ENCODE results near the gene XRCC4. TPM values are rescaled to one million over a fixed set of nuclear protein-coding genes. Genes with fewer than 3 reads are reported as not detected.

Gene XRCC4
- polyA plus RNA-seq, 1 of the 3 experiments (the other 2 are of a cell fraction) = 1.8 TPM

DNA sequence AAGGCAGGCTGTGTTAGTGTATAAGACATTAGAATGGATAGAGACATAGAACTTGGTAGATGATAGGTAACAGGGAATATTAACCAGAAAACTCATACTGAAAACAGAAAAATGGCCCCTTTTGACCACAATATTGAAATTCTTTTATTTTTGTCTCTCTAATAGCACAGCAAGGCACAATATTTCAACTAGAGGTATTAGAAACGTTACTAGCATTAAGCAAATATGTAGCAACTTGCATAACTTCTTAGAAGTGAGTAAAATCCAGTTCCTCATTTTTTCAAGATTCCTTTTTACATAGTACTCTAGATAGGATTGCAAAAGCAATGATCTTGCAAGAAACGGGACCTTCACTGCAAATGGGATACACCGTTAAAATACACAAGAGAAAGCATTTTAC lies 291.5 kb downstream of the XRCC4 start (continued):
- TF ChIP-seq, protein P1, sequence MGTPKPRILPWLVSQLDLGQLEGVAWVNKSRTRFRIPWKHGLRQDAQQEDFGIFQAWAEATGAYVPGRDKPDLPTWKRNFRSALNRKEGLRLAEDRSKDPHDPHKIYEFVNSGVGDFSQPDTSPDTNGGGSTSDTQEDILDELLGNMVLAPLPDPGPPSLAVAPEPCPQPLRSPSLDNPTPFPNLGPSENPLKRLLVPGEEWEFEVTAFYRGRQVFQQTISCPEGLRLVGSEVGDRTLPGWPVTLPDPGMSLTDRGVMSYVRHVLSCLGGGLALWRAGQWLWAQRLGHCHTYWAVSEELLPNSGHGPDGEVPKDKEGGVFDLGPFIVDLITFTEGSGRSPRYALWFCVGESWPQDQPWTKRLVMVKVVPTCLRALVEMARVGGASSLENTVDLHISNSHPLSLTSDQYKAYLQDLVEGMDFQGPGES (IDR thresholded peaks at IDR 0.05; ENCODE audit: low read depth, low read length) = no peak
- TF ChIP-seq YY1 (IDR thresholded peaks at IDR 0.05; ENCODE audit: low read depth) (no peak), ELF1 (IDR thresholded peaks at IDR 0.05) (no peak), GABPA (IDR thresholded peaks at IDR 0.05; ENCODE audit: low read depth) (no peak), RXRA (IDR thresholded peaks at IDR 0.05; ENCODE audit: borderline replicate concordance, low read depth) (no peak), MXI1 (IDR thresholded peaks at IDR 0.05; ENCODE audit: low read depth, low read length) (no peak), FOXM1 (IDR thresholded peaks at IDR 0.05; ENCODE audit: low read depth) (no peak)
- TF ChIP-seq, protein P2, sequence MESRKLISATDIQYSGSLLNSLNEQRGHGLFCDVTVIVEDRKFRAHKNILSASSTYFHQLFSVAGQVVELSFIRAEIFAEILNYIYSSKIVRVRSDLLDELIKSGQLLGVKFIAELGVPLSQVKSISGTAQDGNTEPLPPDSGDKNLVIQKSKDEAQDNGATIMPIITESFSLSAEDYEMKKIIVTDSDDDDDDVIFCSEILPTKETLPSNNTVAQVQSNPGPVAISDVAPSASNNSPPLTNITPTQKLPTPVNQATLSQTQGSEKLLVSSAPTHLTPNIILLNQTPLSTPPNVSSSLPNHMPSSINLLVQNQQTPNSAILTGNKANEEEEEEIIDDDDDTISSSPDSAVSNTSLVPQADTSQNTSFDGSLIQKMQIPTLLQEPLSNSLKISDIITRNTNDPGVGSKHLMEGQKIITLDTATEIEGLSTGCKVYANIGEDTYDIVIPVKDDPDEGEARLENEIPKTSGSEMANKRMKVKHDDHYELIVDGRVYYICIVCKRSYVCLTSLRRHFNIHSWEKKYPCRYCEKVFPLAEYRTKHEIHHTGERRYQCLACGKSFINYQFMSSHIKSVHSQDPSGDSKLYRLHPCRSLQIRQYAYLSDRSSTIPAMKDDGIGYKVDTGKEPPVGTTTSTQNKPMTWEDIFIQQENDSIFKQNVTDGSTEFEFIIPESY (IDR thresholded peaks at IDR 0.05; ENCODE audit: borderline replicate concordance, low read depth) = no peak
- TF ChIP-seq, protein P3, sequence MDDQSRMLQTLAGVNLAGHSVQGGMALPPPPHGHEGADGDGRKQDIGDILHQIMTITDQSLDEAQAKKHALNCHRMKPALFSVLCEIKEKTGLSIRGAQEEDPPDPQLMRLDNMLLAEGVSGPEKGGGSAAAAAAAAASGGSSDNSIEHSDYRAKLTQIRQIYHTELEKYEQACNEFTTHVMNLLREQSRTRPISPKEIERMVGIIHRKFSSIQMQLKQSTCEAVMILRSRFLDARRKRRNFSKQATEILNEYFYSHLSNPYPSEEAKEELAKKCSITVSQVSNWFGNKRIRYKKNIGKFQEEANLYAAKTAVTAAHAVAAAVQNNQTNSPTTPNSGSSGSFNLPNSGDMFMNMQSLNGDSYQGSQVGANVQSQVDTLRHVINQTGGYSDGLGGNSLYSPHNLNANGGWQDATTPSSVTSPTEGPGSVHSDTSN (IDR thresholded peaks at IDR 0.05) = no peak

DNA sequence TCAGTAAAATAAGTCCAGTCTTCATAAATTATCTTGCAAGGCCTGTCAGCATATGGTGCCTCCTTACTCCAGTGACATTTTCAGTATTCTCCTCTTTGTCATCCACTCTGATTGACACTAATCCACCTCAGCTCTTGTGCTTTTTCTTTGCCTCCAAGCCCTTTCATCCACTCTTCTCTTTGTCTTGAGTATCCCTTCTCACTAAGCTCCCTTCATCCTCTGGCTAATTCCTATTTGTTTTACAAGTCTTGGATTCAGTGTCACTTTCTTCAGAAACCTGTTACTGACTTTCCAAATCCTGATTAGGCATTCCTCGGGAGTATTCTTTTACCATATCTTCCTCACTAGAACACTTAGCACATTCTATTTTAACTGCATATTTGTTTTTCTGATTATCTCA lies 293.6 kb downstream of the XRCC4 start:
- 94% methylated on average over 1 of the region's 1 CpG for WGBS (ENCODE audit: low lambda C conversion rate)
- Histone ChIP-seq H3K27ac (ENCODE audit: low read depth in 2 of 2, low read length in 1 of 2) (no peak overlapping the region), H3K9me3 (no peaks in the 10 kb centered on the region), H3K4me2 (no peak overlapping the region), H3K4me3 (ENCODE audit: low read depth in 2 of 2, low read length in 1 of 2) (no peak overlapping the region), H3F3A (replicated peaks; ENCODE audit: insufficient read depth) (peaks cover 4% of the 10 kb centered on the region), H4K20me1 (ENCODE audit: insufficient read depth) (no peaks in the 10 kb centered on the region), H3K79me2 (ENCODE audit: insufficient read depth) (no peaks in the 10 kb centered on the region), H3K9me2 (no peaks in the 10 kb centered on the region), H2AFZ (ENCODE audit: low read depth) (no peak overlapping the region), H3K27me3 (ENCODE audit: insufficient read depth) (no peaks in the 10 kb centered on the region), H3K36me3 (replicated peaks in 1 of 2; ENCODE audit: control insufficient read depth in 1 of 2, insufficient read depth in 2 of 2, low read length in 1 of 2) (no peaks in the 10 kb centered on the region), H3K4me1 (ENCODE audit: control insufficient read depth in 1 of 2, insufficient read depth in 2 of 2, low read depth in 1 of 2, low read length in 1 of 2) (no peaks in the 10 kb centered on the region), H3K9ac (no peak overlapping the region)
- no peak for TF ChIP-seq EP300 (IDR thresholded peaks at IDR 0.05; ENCODE audit: borderline replicate concordance in 1 of 2, low read depth in 1 of 2, low read length in 1 of 2)
- no peak for TF ChIP-seq FOXJ3 (CRISPR knock-in tag; IDR thresholded peaks at IDR 0.05)
- TF ChIP-seq MEF2A (IDR thresholded peaks at IDR 0.05; ENCODE audit: borderline replicate concordance, low read depth) = no peak
- TF ChIP-seq RAD21 (IDR thresholded peaks at IDR 0.05; ENCODE audit: low read length) = no peak
- DNase-seq = no peak
- CTCF ChIA-PET = no interaction called here
- POLR2A ChIA-PET = no interaction called here

DNA sequence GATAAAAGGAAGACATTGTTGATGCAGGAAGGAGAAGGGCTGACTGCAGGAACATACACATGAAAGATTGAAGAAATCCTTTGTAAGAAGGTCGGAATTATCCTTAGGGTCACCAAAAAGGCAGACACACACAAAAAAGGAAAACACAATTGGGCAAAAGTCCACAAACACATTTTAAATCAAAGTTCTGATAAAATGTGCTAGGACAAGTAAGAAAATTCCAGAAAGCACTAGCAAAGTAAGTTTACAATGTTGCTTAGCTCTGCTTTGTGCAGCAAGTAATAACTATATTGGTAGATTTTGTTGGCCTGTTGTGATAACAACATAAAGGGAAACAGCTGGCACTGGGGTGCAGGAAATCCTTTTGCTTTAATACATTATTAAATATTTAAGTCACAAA lies 294.4 kb downstream of the XRCC4 start:
- Histone ChIP-seq H3K27ac (ENCODE audit: low read depth in 2 of 2, low read length in 1 of 2) (no peak overlapping the region), H3K9me2 (no peaks in the 10 kb centered on the region), H3K79me2 (ENCODE audit: insufficient read depth) (no peaks in the 10 kb centered on the region), H3K36me3 (replicated peaks in 1 of 2; ENCODE audit: control insufficient read depth in 1 of 2, insufficient read depth in 2 of 2, low read length in 1 of 2) (no peaks in the 10 kb centered on the region), H2AFZ (ENCODE audit: low read depth) (no peak overlapping the region), H3F3A (replicated peaks; ENCODE audit: insufficient read depth) (peaks cover 4% of the 10 kb centered on the region), H3K27me3 (ENCODE audit: insufficient read depth) (no peaks in the 10 kb centered on the region), H4K20me1 (ENCODE audit: insufficient read depth) (no peaks in the 10 kb centered on the region), H3K4me2 (no peak overlapping the region), H3K4me1 (ENCODE audit: control insufficient read depth in 1 of 2, insufficient read depth in 2 of 2, low read depth in 1 of 2, low read length in 1 of 2) (no peaks in the 10 kb centered on the region), H3K4me3 (ENCODE audit: low read depth in 2 of 2, low read length in 1 of 2) (no peak overlapping the region), H3K9me3 (no peaks in the 10 kb centered on the region), H3K9ac (no peak overlapping the region)
- POLR2A ChIA-PET = no interaction called here
- WGBS (ENCODE audit: low lambda C conversion rate) = 86% methylated on average over 1 of the region's 1 CpG
- CTCF ChIA-PET = no interaction called here
- DNase-seq = no peak
- TF ChIP-seq, protein P2 (IDR thresholded peaks at IDR 0.05; ENCODE audit: borderline replicate concordance, low read depth) = no peak
- TF ChIP-seq, protein P1 (IDR thresholded peaks at IDR 0.05; ENCODE audit: low read depth, low read length) = no peak
- TF ChIP-seq RAD21 (IDR thresholded peaks at IDR 0.05; ENCODE audit: low read length) = no peak
- TF ChIP-seq FOXM1 (IDR thresholded peaks at IDR 0.05; ENCODE audit: low read depth) = no peak
- TF ChIP-seq, protein P4, sequence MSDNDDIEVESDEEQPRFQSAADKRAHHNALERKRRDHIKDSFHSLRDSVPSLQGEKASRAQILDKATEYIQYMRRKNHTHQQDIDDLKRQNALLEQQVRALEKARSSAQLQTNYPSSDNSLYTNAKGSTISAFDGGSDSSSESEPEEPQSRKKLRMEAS (IDR thresholded peaks at IDR 0.05; ENCODE audit: low read depth) = no peak
- no peak for TF ChIP-seq FOXJ3 (CRISPR knock-in tag; IDR thresholded peaks at IDR 0.05)
- TF ChIP-seq EP300 (IDR thresholded peaks at IDR 0.05; ENCODE audit: borderline replicate concordance in 1 of 2, low read depth in 1 of 2, low read length in 1 of 2) = no peak
- TF ChIP-seq, protein P3 (IDR thresholded peaks at IDR 0.05) = no peak
- TF ChIP-seq NRF1 (IDR thresholded peaks at IDR 0.05; ENCODE audit: low read depth, low read length) = no peak
- no peak for TF ChIP-seq FOSL2 (IDR thresholded peaks at IDR 0.05; ENCODE audit: borderline replicate concordance, low read depth)
- no peak for TF ChIP-seq MEF2A (IDR thresholded peaks at IDR 0.05; ENCODE audit: borderline replicate concordance, low read depth)
